KMS-11 (cell line): ENCODE measurements around the gene CD86.

Experiments
- H2AFZ ChIP-seq: fragments of 200-600 bp; sonication (generic); 2 replicates; pipeline ENCODE4 v1.6.1; 2016; ENCODE audit warnings: antibody characterized with exemption, mixed run types, low read depth
- H3K27ac ChIP-seq: fragments of 200-600 bp; sonication (generic); 2 replicates; pipeline ENCODE4 v1.6.1; 2016; ENCODE audit warnings: mild to moderate bottlenecking, mixed run types
- H3K27me3 ChIP-seq: fragments of 200-600 bp; sonication (generic); 2 replicates; pipeline ENCODE4 v1.6.1; 2017; ENCODE audit warnings: mild to moderate bottlenecking, low read depth, mixed run types, moderate library complexity; ENCODE audit not compliant: insufficient read depth
- H3K36me3 ChIP-seq: fragments of 200-600 bp; sonication (generic); 2 replicates; pipeline ENCODE4 v1.6.1; 2017; ENCODE audit warnings: mild to moderate bottlenecking, mixed run types; ENCODE audit not compliant: insufficient read depth
- H3K4me1 ChIP-seq: fragments of 200-600 bp; sonication (generic); 2 replicates; pipeline ENCODE4 v1.6.1; 2016; ENCODE audit warnings: mild to moderate bottlenecking, low read depth, mixed run types; ENCODE audit not compliant: poor library complexity, severe bottlenecking
- H3K4me2 ChIP-seq: fragments of 200-600 bp; sonication (generic); 2 replicates; pipeline ENCODE4 v1.7.0; 2016; ENCODE audit warnings: mild to moderate bottlenecking, mixed run types
- H3K4me3 ChIP-seq: fragments of 200-600 bp; sonication (generic); IDR thresholded peaks from 2 replicates; pipeline ENCODE4 v1.6.1; 2017; ENCODE audit warnings: low read depth, low read length, mixed read lengths; ENCODE audit not compliant: insufficient read depth
- H3K79me2 ChIP-seq: fragments of 200-600 bp; sonication (generic); 2 replicates; pipeline ENCODE4 v1.6.1; 2016; ENCODE audit warnings: low read depth, mixed run types; ENCODE audit not compliant: insufficient read depth
- H3K9ac ChIP-seq: fragments of 200-600 bp; sonication (generic); 2 replicates; pipeline ENCODE4 v1.6.1; 2016; ENCODE audit warnings: mild to moderate bottlenecking, mixed run types
- H4K20me1 ChIP-seq: fragments of 200-600 bp; sonication (generic); 2 replicates; pipeline ENCODE4 v1.6.1; 2016; ENCODE audit warnings: mild to moderate bottlenecking, mixed run types; ENCODE audit not compliant: insufficient read depth
- CTCF ChIP-seq: fragments of 200-600 bp; sonication (generic); conservative IDR thresholded peaks from 2 replicates; pipeline ENCODE4 v1.6.1; 2017; ENCODE audit warnings: low read depth, mild to moderate bottlenecking, antibody characterized with exemption, low read length, moderate library complexity, mixed read lengths

The CD86 gene

GRCh38 chr3:122105626-122106025 lies 50.5 kb downstream of the CD86 start:
- H3K4me3 ChIP-seq: no peak overlapping the region
- H3K27ac ChIP-seq: no peak overlapping the region
- no peaks in the 10 kb centered on the region for H3K36me3 ChIP-seq
- H4K20me1 ChIP-seq: no peaks in the 10 kb centered on the region
- H3K9ac ChIP-seq: no peak overlapping the region
- no peaks in the 10 kb centered on the region for H3K79me2 ChIP-seq
- no peak overlapping the region for H3K4me2 ChIP-seq
- peaks cover 9% of the 10 kb centered on the region for H3K4me1 ChIP-seq
- no peak overlapping the region for H2AFZ ChIP-seq
- no peak for TF ChIP-seq CTCF
- H3K27me3 ChIP-seq: no peaks in the 10 kb centered on the region

- peaks cover 3% of the 10 kb centered on the region for H3K4me1 ChIP-seq
- H3K79me2 ChIP-seq: no peaks in the 10 kb centered on the region
- H3K27me3 ChIP-seq: no peaks in the 10 kb centered on the region
- H3K36me3 ChIP-seq: no peaks in the 10 kb centered on the region
- no peak overlapping the region for H3K4me3 ChIP-seq
- no peak for TF ChIP-seq CTCF
- no peak overlapping the region for H2AFZ ChIP-seq
- no peak overlapping the region for H3K27ac ChIP-seq
- H4K20me1 ChIP-seq: no peaks in the 10 kb centered on the region
- no peak overlapping the region for H3K4me2 ChIP-seq
- no peak overlapping the region for H3K9ac ChIP-seq
These were observed 52.0 kb downstream of the CD86 start for GRCh38 chr3:122107171-122107570.

GRCh38 chr3:122111974-122112373 lies 56.8 kb downstream of the CD86 start:
- H4K20me1 ChIP-seq: no peaks in the 10 kb centered on the region
- H3K79me2 ChIP-seq: no peaks in the 10 kb centered on the region
- H3K4me2 ChIP-seq: no peak overlapping the region
- no peak overlapping the region for H2AFZ ChIP-seq
- H3K4me3 ChIP-seq: no peak overlapping the region
- TF ChIP-seq CTCF: no peak
- no peaks in the 10 kb centered on the region for H3K36me3 ChIP-seq
- no peaks in the 10 kb centered on the region for H3K4me1 ChIP-seq
- H3K27me3 ChIP-seq: no peaks in the 10 kb centered on the region
- H3K27ac ChIP-seq: no peak overlapping the region
- H3K9ac ChIP-seq: no peak overlapping the region

- no peaks in the 10 kb centered on the region for H3K27me3 ChIP-seq
- no peaks in the 10 kb centered on the region for H3K36me3 ChIP-seq
- no peak overlapping the region for H3K27ac ChIP-seq
- no peaks in the 10 kb centered on the region for H3K4me1 ChIP-seq
- H2AFZ ChIP-seq: no peak overlapping the region
- TF ChIP-seq CTCF: no peak
- H3K4me3 ChIP-seq: no peak overlapping the region
- no peak overlapping the region for H3K9ac ChIP-seq
- no peak overlapping the region for H3K4me2 ChIP-seq
- no peaks in the 10 kb centered on the region for H3K79me2 ChIP-seq
- no peaks in the 10 kb centered on the region for H4K20me1 ChIP-seq
These were observed 57.6 kb downstream of the CD86 start for GRCh38 chr3:122112754-122113153.

- H3K4me1 ChIP-seq: no peaks in the 10 kb centered on the region
- no peak for TF ChIP-seq CTCF
- H3K36me3 ChIP-seq: no peaks in the 10 kb centered on the region
- H3K27me3 ChIP-seq: no peaks in the 10 kb centered on the region
- H2AFZ ChIP-seq: no peak overlapping the region
- H4K20me1 ChIP-seq: no peaks in the 10 kb centered on the region
- no peak overlapping the region for H3K27ac ChIP-seq
- no peak overlapping the region for H3K9ac ChIP-seq
- H3K4me2 ChIP-seq: no peak overlapping the region
- H3K4me3 ChIP-seq: no peak overlapping the region
- no peaks in the 10 kb centered on the region for H3K79me2 ChIP-seq
These were observed 68.7 kb downstream of the CD86 start for GRCh38 chr3:122123850-122124249.
